UCSD-AML1 (cell line): ENCODE measurements around the gene EVA1A.

ENCODE experiments used
- DNase-seq: peaks from one replicate; lab custom pipeline; 2025; ENCODE audit not compliant: unreplicated experiment; lab: John Stamatoyannopoulos, UW

EVA1A gene

DNA sequence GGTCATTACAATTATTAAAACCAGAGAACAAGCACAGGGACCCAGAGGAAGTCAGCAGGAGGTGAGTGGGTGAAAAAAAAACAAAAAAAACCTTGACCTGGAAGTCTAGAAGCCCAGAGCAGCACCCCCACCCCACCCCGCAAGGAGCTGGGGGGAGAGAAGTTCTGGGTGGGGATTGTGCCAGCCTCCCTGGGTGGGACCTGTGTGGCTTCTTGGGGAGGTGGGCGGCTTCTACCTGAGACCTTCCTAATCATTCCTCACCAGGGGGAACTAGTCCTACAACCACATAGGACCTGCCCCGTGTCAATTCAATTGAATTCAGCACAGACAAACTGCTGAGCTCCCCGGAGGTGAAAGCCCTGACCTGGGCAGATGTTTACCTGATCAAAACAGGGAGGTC lies 17.3 kb downstream of the EVA1A start:
- DNase-seq: no peak

GRCh38 chr2:75541430-75541829 lies 19.3 kb downstream of the EVA1A start:
- no peak for DNase-seq

DNA sequence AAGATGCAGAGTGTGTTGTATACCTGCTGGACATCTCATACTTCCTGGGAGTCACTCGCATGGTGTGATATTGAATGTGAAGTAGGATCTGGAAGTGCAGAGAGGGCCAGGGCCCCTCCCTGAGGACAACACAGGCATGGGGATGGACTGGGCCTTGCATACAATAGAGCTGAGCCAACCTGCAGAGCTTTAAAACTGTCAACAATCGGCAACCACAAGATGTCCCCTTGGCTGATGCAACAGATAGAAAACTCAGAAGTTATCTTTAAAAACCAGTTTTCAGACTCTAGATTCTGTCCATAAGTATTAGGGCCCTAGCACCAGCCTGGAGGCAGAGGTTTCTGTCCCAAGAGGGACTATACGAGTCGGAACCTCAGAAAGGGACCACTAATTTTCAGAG lies 19.7 kb downstream of the EVA1A start:
- no peak for DNase-seq

- DNase-seq: no peak
Measured at GRCh38 chr2:75539955-75540716, 20.6 kb downstream of the EVA1A start.

DNA sequence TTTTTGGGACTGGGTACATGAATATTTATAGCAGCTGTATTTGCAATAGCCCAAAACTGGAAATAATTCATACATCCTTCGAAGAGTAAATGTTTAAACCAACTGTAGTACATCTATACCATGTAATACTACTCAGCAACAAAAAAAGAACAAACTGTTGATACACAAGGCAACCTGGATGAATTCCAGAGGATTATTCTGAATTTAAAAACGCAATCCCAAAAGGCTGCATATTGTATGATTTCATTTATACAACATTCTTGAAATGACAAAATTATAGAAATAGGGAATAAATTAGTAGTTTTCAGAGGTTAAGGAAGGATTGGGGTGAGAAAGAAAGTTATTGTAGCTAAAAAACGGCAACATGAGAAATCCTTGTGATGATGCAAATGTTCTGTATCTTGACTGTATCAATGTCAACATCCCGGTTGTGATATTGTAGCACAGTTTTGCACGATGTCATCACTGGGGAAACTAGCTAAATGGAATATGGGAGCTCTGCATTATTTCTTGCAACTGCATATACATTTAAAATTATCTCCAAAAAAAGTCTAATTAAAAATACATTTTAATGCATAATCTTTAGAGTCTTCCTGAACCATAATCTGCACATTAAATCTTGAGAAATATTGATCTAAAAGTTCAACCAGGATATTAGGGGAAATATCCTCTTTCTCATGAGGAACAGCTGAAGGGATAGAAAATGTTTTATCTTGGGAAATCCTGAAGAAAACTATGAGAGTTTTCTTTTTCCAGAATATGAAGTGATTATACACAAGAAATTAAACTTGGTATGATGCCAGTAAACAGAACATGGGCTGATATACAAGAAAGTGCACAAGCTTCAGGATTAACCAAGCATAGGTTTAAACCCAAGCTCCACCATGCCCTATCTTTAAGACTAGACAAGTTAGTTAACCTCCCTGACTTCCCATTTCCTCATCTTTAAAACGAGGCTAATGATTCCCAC lies 21.9 kb downstream of the EVA1A start:
- no peak for DNase-seq

DNA sequence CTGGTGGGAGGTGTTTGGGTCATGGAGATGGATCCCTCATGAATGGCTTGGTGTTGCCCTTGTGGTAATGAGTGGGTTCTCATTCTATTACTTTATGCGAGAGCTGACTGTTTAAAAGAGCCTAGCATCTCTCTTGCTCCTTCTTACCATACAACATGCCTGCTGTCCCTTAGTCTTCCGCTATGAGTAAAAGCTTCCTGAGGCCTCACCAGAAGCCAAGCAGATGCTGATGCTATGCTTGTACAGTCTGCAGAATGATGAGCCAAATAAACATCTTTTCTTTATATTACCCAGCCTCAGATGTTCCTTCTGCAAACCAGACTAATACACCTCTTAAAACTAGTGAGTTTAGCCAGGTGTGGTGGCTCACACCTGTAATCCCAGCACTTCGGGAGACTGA lies 23.1 kb downstream of the EVA1A start:
- no peak for DNase-seq

- DNase-seq: no peak
Measured at GRCh38 chr2:75533135-75533534, 27.6 kb downstream of the EVA1A start.

- DNase-seq: no peak
Measured at GRCh38 chr2:75532488-75532887, 28.3 kb downstream of the EVA1A start.

DNA sequence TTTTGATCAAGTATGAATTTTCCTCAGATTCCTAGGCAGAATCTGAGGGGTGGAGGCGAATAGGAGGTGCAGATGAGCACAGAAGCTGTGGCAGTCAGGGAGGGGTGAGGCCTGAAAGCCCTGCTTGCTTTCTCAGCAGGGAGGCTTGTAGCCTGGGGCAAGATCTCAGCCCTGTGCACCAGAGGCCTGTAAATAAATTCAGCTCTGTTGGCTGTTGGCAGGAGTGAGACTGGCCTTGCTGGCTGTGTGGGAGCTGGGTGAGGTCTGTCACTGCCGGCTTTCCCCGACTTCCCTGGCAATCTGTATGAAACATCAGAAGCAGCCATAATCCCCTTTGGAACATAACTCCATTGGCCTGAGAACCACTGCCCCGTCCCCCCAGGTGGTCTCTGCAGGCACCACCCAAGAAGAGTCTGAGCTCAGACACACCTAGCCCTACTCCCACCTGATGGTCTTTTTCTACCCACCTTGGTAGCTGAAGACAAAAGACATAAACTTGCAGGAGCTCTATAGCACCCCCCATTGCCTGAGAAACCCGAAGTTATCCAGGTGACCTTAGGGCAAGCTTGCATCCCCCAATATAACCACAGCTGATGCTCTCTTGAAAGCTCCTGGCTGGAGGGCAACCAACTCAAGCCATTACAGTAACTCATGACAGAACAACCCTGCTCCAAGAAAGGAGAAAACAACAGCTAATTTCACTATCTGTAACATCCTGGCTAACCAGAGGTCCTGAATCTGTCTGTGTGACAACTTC lies 32.3 kb downstream of the EVA1A start:
- no peak for DNase-seq

- DNase-seq: no peak
Measured at GRCh38 chr2:75527676-75528075, 33.1 kb downstream of the EVA1A start.

- no peak for DNase-seq
Measured at GRCh38 chr2:75526842-75527241, 33.9 kb downstream of the EVA1A start.

DNA sequence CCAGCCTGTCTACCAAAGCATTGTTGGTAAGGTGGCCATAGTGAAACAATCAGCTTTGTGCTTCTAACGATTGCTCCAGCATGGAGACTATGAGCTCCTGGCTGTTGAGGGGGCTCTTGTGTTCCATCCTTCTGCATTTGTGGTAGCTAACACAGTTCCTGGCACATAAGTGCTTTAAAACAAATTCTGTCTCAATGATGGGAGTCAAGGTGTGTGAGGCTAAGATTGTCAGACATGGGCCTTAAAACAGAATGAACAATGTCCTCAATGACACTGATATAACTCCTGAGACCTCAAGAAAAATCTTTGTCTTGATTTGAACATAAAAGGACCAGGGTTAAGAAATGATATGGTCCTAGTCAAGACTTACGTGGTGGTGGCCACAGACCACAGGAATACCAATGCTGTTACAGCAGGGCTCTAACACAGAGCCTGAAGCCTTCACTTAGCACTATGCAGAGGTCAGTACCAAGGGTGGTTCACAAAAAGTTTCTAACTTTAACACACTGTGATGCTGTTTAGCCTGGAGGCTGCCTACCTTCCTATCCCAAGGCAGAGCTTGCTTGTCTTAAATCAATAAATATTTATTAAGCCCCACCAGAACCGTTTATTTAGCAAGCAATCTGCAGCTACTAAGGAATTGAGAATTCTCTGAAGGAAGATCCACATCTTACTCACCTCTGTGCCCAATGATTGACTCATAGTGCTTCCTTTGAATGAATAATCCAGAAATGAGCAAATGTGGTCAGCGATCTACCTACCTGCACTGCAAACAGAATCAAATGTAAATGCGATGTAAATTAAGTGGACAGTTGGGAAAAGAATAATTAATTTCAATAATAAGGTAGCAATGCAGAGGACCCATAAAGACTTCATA lies 35.1 kb downstream of the EVA1A start:
- DNase-seq: no peak

DNA sequence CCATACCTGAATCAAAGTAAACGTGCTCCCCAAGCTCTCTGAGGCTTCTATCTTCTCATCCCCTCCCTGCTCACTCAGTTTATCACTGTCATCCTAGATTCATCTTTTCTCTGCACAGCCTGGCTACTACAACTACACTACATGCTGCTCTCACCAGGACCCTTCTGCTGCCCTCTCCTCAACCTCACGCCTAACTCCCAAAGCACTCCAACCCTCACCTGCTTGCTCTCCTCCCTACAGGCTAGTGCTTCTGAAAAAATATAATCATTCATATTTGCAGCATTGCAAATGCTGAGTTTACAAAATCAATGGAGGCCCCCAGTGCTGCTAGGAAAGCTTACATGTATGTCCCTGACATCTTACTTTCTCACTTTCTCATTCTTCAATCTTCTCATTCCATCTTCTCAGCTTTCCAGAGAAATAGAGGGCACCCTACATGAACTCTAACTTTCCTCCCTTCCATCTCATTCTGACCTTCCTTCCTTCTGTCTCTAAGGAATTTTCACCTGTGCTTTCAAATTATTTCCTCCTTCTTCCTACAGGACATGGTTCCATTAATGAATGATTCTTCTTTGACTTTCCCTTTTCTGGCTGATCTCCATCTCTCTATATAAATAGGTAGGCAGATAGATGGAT lies 36.3 kb downstream of the EVA1A start:
- no peak for DNase-seq

DNA sequence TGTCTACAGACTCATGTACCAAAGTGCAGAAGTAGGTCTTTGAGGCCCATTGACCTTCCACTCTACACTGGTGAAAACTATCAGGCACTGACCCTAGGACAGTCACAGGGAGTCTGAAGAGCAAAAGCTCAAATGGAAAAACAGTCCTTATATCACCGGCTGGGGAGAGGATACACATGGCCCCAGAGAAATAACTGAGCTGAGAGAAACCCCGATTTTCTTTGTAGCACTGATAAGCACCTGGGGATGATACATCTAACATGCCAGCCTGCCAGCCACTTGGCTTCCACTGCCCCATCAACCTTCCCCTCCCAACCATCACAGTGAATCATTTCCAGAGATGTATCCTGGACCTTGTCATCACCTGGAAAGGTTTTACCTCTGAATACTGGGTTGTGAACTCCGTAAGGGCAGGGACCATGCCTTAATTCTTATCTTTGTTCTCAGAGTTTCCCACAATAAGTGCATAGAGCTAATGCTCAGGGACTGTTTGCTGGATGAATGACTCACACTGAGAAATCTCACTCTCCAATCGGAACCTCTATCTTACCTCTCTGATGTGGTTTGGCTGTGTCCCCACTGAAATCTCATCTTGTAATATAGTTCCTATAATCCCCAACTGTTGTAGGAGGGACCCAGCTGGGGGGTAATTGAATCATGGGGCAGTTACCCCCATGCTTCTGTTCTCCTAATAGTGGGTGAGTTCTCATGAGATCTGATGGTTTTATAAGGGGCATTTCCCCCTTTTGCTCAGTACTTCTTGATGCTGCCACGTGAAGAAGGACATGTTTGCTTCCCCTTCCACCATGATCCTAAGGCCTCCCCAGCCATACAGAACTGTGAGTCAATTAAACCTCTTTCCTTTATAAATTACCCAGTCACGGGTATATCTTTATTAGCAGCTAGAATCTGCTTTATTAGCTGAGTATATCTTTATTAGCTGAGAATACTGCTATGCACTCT lies 37.1 kb downstream of the EVA1A start:
- no peak for DNase-seq

- no peak for DNase-seq
Measured at GRCh38 chr2:75522543-75523312, 38.0 kb downstream of the EVA1A start.

DNA sequence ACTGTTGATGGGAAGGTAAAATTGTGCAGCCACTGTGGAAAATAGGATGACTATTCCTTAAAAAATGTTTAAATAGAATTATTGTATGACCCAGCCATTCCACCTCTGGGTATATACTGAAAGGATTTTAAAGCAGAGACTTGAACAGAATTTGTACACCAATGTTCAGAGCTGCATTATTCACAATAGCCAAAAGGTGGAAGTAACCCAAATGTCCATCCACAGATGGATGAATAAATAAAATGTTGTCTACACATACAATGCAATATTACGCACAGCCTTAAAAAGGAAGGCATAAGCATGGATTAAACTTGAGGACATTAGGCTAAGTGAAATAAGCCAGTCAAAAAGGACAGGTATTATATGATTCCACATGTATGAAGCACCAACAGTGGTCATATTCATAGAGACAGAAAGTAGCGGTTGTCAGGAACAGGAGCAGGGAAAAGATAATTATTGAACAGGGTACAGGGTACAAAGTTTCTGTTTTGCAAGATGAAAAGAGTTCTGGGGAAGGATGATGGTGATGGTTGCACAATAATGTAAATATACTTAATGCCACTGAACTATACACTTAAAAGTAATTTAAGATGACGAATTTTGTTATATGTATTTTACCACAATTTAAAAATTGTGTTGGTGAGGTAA lies 39.4 kb downstream of the EVA1A start:
- no peak for DNase-seq

DNA sequence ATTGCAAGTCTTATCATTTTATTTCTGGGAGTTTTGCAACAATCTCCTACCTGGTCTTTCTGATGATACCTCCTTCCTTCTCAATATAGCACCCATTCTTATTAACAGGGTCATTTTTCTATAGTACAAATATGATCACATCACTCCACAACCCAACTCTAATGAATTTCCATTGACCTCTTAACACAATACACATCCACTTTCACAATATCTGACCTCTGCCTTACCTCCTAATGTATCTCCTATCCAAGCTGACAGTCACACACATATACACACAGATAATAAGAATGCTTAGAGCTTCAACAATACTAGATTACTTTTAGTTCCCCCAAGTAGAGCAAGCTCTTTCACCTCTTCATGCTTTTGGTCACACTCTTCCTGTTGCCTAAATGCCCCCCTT lies 40.9 kb downstream of the EVA1A start:
- no peak for DNase-seq
